HepG2 (cell line): ENCODE data around the gene ICAM2. TPM values are rescaled to one million over a fixed set of nuclear protein-coding genes. Genes with fewer than 3 reads are reported as not detected.

Experiments used
- CHD2 ChIP-seq: IDR thresholded peaks from 2 replicates; pipeline ENCODE4 v1.6.1; 2011; ENCODE audit warnings: low read depth, low read length, improper control_type of control experiment
- GFI1 ChIP-seq: sonication (generic); formaldehyde crosslinking; IDR thresholded peaks from 2 replicates; pipeline ENCODE4 v1.5.0; 2020; ENCODE audit warnings: missing genetic modification reagents, mild to moderate bottlenecking, borderline replicate concordance
- NBN ChIP-seq: fragments of 450-650 bp; conservative IDR thresholded peaks from 2 replicates; pipeline ENCODE4 v1.6.1; 2017
- NFIC ChIP-seq: IDR thresholded peaks from 2 replicates; pipeline ENCODE4 v1.6.1; 2012; ENCODE audit warnings: mild to moderate bottlenecking, low read length, inconsistent platforms
- SP2 ChIP-seq: sonication (generic); formaldehyde crosslinking; IDR thresholded peaks from 2 replicates; pipeline ENCODE4 v1.5.1; 2020; ENCODE audit warnings: mild to moderate bottlenecking, missing genetic modification reagents
- TSC22D2 ChIP-seq: sonication (generic); formaldehyde crosslinking; IDR thresholded peaks from 2 replicates; pipeline ENCODE4 v1.5.1; 2020; ENCODE audit warnings: missing genetic modification reagents, mild to moderate bottlenecking, borderline replicate concordance
- U2AF1 ChIP-seq: fragments of 200-400 bp; formaldehyde crosslinking; optimal IDR thresholded peaks from 2 replicates; pipeline ENCODE3; 2017; ENCODE audit warnings: mild to moderate bottlenecking, low read depth, low read length
- ZBTB21 ChIP-seq: sonication (generic); formaldehyde crosslinking; IDR thresholded peaks from 2 replicates; pipeline ENCODE4 v1.4.0; 2020; ENCODE audit warnings: missing genetic modification reagents
- ZFAT ChIP-seq: sonication (generic); formaldehyde crosslinking; conservative IDR thresholded peaks from 2 replicates; pipeline ENCODE4 v1.8.1; 2023; ENCODE audit warnings: missing genetic modification reagents, inconsistent platforms
- ZNF337 ChIP-seq: sonication (generic); formaldehyde crosslinking; IDR thresholded peaks from 2 replicates; pipeline ENCODE4 v1.5.1; 2020; ENCODE audit warnings: missing genetic modification reagents, low read depth, mild to moderate bottlenecking, borderline replicate concordance
- ZNF570 ChIP-seq: sonication (generic); formaldehyde crosslinking; IDR thresholded peaks from 2 replicates; pipeline ENCODE4 v1.4.0; 2020; ENCODE audit warnings: mild to moderate bottlenecking, missing genetic modification reagents, borderline replicate concordance
- polyA plus RNA-seq, 8 experiments: library from polyadenylated mRNA; depleted of rRNA in 3 of 8; stranded (reverse) in 7 of 8; unstranded in 1 of 8; fragments of >200 nt; fragmentation: Illumina TruSeq in 4 of 8; extraction: Trizol in 4 of 8; gene quantifications; 2 replicates each; pipeline versions ENCODE4 v1.2.1 to v1.2.3, GENCODE V29; 2011 to 2016; ENCODE audit warnings: low read depth in 4 of 8, missing spikeins in 1 of 8, mixed read lengths in 1 of 8; ENCODE audit not compliant: insufficient read depth in 1 of 8
- total RNA-seq, 5 experiments: library from RNA; depleted of rRNA; stranded (reverse); fragments of >200 nt; fragmentation: Illumina TruSeq; extraction: Trizol; gene quantifications; 2 replicates each; pipeline ENCODE4 v1.2.3, GENCODE V29; 2016; ENCODE audit warnings: low read depth in 1 of 5
- TF ChIP-seq, protein P1 (sequence below): sonication (generic); formaldehyde crosslinking; IDR thresholded peaks from 2 replicates; pipeline ENCODE4 v1.8.1; 2023; ENCODE audit warnings: mild to moderate bottlenecking, missing genetic modification reagents
- TF ChIP-seq, protein P2 (sequence below): sonication (generic); formaldehyde crosslinking; IDR thresholded peaks from 2 replicates; pipeline ENCODE4 v1.9.0; 2021; ENCODE audit warnings: mild to moderate bottlenecking, missing genetic modification reagents
- TF ChIP-seq, protein P3 (sequence below): sonication (generic); formaldehyde crosslinking; conservative IDR thresholded peaks from 2 replicates; pipeline ENCODE4 v1.4.0; 2020; ENCODE audit warnings: missing genetic modification reagents
- TF ChIP-seq, protein P4 (sequence below): sonication (generic); formaldehyde crosslinking; IDR thresholded peaks from 2 replicates; pipeline ENCODE4 v1.5.1; 2020; ENCODE audit warnings: missing genetic modification reagents, mild to moderate bottlenecking, borderline replicate concordance

Gene ICAM2
- total and polyA plus RNA-seq, 2 of the 13 experiments (the other 11 are each of a cell fraction or from before 2014, with no cell fraction given) = 10.9 to 20.8 TPM

DNA sequence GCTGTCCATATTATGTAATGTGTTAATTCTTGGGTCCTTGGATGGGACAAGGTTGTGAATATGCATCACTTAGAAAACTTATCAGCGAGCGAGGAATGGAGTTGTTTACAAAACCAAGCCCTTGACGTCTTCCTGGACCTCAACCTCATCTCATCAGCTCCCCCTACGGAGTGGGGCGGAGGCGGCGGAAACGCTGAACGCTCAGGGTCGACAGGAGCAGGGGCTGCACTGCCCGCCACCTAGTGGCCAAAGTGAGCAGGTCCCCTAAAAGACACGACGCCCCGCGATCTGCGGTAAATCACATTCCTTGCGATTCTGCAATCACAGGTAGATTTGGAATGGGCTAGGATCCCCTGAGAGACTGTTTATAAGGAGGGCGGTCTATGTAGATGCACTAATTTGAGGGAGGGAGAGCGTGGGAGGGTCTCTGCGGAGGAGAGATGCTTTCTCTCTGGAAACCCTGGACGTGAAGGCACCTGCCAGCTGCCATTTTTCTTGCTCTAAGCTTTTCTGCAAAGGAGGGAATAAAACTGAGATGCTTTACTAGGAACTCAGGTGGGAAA, 5.4 kb upstream of the ICAM2 start (continued):
- no peak for TF ChIP-seq SP2 (CRISPR knock-in tag)
- TF ChIP-seq CHD2 = no peak
- TF ChIP-seq ZFAT = no peak
- TF ChIP-seq ZNF337 (CRISPR knock-in tag) = no peak
- TF ChIP-seq, protein P1, sequence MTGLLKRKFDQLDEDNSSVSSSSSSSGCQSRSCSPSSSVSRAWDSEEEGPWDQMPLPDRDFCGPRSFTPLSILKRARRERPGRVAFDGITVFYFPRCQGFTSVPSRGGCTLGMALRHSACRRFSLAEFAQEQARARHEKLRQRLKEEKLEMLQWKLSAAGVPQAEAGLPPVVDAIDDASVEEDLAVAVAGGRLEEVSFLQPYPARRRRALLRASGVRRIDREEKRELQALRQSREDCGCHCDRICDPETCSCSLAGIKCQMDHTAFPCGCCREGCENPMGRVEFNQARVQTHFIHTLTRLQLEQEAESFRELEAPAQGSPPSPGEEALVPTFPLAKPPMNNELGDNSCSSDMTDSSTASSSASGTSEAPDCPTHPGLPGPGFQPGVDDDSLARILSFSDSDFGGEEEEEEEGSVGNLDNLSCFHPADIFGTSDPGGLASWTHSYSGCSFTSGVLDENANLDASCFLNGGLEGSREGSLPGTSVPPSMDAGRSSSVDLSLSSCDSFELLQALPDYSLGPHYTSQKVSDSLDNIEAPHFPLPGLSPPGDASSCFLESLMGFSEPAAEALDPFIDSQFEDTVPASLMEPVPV (CRISPR knock-in tag) = peak; percentile 40; the same call in 1 of the 2 replicates
- no peak for TF ChIP-seq ZNF570 (CRISPR knock-in tag)
- TF ChIP-seq NFIC = no peak
- TF ChIP-seq NBN = no peak
- TF ChIP-seq ZBTB21 = no peak
- TF ChIP-seq, protein P2, sequence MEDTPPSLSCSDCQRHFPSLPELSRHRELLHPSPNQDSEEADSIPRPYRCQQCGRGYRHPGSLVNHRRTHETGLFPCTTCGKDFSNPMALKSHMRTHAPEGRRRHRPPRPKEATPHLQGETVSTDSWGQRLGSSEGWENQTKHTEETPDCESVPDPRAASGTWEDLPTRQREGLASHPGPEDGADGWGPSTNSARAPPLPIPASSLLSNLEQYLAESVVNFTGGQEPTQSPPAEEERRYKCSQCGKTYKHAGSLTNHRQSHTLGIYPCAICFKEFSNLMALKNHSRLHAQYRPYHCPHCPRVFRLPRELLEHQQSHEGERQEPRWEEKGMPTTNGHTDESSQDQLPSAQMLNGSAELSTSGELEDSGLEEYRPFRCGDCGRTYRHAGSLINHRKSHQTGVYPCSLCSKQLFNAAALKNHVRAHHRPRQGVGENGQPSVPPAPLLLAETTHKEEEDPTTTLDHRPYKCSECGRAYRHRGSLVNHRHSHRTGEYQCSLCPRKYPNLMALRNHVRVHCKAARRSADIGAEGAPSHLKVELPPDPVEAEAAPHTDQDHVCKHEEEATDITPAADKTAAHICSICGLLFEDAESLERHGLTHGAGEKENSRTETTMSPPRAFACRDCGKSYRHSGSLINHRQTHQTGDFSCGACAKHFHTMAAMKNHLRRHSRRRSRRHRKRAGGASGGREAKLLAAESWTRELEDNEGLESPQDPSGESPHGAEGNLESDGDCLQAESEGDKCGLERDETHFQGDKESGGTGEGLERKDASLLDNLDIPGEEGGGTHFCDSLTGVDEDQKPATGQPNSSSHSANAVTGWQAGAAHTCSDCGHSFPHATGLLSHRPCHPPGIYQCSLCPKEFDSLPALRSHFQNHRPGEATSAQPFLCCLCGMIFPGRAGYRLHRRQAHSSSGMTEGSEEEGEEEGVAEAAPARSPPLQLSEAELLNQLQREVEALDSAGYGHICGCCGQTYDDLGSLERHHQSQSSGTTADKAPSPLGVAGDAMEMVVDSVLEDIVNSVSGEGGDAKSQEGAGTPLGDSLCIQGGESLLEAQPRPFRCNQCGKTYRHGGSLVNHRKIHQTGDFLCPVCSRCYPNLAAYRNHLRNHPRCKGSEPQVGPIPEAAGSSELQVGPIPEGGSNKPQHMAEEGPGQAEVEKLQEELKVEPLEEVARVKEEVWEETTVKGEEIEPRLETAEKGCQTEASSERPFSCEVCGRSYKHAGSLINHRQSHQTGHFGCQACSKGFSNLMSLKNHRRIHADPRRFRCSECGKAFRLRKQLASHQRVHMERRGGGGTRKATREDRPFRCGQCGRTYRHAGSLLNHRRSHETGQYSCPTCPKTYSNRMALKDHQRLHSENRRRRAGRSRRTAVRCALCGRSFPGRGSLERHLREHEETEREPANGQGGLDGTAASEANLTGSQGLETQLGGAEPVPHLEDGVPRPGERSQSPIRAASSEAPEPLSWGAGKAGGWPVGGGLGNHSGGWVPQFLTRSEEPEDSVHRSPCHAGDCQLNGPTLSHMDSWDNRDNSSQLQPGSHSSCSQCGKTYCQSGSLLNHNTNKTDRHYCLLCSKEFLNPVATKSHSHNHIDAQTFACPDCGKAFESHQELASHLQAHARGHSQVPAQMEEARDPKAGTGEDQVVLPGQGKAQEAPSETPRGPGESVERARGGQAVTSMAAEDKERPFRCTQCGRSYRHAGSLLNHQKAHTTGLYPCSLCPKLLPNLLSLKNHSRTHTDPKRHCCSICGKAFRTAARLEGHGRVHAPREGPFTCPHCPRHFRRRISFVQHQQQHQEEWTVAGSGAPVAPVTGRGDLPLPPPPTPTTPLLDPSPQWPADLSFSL (CRISPR knock-in tag) = no peak
- TF ChIP-seq U2AF1 = peak; percentile 74
- TF ChIP-seq TSC22D2 (CRISPR knock-in tag) = no peak
- TF ChIP-seq, protein P3, sequence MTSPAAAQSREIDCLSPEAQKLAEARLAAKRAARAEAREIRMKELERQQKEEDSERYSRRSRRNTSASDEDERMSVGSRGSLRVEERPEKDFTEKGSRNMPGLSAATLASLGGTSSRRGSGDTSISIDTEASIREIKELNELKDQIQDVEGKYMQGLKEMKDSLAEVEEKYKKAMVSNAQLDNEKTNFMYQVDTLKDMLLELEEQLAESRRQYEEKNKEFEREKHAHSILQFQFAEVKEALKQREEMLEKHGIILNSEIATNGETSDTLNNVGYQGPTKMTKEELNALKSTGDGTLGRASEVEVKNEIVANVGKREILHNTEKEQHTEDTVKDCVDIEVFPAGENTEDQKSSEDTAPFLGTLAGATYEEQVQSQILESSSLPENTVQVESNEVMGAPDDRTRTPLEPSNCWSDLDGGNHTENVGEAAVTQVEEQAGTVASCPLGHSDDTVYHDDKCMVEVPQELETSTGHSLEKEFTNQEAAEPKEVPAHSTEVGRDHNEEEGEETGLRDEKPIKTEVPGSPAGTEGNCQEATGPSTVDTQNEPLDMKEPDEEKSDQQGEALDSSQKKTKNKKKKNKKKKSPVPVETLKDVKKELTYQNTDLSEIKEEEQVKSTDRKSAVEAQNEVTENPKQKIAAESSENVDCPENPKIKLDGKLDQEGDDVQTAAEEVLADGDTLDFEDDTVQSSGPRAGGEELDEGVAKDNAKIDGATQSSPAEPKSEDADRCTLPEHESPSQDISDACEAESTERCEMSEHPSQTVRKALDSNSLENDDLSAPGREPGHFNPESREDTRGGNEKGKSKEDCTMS (CRISPR knock-in tag) = no peak; the same call in 1 of the 2 replicates
- no peak; the same call in 1 of the 2 replicates for TF ChIP-seq GFI1 (CRISPR knock-in tag)
- TF ChIP-seq, protein P4, sequence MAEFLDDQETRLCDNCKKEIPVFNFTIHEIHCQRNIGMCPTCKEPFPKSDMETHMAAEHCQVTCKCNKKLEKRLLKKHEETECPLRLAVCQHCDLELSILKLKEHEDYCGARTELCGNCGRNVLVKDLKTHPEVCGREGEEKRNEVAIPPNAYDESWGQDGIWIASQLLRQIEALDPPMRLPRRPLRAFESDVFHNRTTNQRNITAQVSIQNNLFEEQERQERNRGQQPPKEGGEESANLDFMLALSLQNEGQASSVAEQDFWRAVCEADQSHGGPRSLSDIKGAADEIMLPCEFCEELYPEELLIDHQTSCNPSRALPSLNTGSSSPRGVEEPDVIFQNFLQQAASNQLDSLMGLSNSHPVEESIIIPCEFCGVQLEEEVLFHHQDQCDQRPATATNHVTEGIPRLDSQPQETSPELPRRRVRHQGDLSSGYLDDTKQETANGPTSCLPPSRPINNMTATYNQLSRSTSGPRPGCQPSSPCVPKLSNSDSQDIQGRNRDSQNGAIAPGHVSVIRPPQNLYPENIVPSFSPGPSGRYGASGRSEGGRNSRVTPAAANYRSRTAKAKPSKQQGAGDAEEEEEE = no peak
